ENCODE results near the gene COTL1. TPM values are rescaled to one million over a fixed set of nuclear protein-coding genes. Genes with fewer than 3 reads are reported as not detected.
A peak's percentile ranks its signal among the peaks of the same experiment; 100 is the strongest.

Gene COTL1
- total RNA-seq, 2 experiments from 2014 or later = 837 to 887 TPM

DNA sequence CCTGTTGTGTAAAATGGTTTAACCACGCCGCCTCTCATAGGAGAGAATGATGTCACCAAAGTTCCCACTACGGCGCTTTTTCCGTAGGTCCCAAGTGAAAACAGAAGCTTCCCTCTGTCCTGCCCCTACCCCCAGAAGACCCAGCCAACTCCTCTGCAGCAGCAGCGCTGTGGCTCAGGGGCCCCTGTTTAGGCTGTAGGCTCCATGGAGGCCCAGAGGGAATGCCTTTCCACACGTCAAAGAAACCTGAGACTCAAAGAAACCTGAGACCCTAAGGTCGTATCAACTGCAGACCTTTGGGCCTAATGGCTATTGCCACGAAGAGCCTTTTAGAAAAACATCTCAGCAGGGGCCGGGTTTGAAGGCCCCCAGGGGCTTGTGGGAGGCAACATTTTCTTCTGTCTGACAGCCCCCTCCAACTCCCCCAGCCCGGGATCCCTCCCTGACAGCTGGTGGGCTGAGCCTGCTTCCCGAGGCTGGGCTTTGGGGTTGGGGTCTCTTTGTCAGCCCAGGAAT is 70.3 kb downstream of the COTL1 start:
- H3K9me3 Mint-ChIP-seq (ENCODE audit: insufficient read depth) = no peaks in the 10 kb centered on the region
- POLR2A ChIA-PET = interaction anchor here (0.7 to 2.5 kb wide), 2 partner anchors 29 to 33 kb away, joined by 3 to 25 read pairs; no protein-coding TSS in a partner anchor
- H3K36me3 Mint-ChIP-seq (ENCODE audit: low read depth) = peaks cover 67% of the 10 kb centered on the region
- ATAC-seq = no peak
- peak overlapping the region; percentile 73 for H3K27ac Mint-ChIP-seq
- peak overlapping the region; percentile 86 for H3K4me3 Mint-ChIP-seq
- peaks cover 59% of the 10 kb centered on the region for H3K4me1 Mint-ChIP-seq (ENCODE audit: low read depth)
- CTCF ChIA-PET = interaction anchor here (0.9 to 11.7 kb wide), 4 partner anchors 23 to 178 kb away, joined by 3 to 172 read pairs (median 10); no protein-coding TSS in a partner anchor
- no peaks in the 10 kb centered on the region for H3K27me3 Mint-ChIP-seq (ENCODE audit: low read depth)
- DNase-seq = peak; percentile 30

DNA sequence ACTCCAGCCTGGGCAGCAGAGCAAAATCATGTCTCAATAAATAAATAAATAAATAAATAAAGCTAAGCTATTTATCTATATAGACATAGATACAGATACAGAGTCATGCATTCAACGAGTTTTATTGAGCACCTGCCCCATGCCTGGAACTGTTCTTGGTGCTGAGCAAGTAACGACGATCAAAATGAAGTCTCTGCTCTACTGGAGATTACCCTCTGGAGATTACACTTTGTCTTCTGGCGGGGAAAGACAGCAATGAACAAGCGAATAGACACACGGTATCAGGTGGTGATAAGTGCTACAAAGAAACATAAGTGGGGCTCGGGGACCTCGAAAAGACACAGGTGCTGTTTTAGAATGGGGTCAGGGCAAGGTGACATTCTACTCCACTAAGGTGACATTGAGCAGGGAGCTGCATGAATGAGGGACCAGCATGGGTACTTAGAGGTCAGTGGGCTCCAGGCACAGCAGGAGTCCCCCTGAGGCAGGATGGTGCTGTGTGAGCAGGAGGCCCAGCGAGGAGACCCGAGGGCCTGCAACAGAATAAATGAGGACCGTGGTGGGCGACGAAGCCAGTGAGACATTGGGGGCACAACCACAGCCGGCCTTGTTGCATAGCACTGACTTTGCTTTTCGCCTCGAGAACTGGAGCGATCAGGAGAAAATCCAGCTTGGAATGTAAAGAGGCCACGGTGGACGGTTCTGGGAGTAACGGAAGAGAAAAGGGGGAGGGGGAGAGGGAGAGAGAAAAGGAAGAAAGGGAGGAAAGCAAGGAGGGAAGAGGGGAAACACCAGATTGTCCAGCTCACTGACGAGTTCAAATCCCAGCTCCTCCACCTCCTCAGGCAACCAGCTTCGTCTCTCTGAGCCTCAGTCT is 71.0 kb downstream of the COTL1 start:
- Mint-ChIP-seq H3K27ac (peak overlapping the region; percentile 73), H3K9me3 (ENCODE audit: insufficient read depth) (no peaks in the 10 kb centered on the region), H3K4me3 (peak overlapping the region; percentile 86), H3K4me1 (ENCODE audit: low read depth) (peaks cover 64% of the 10 kb centered on the region), H3K27me3 (ENCODE audit: low read depth) (no peaks in the 10 kb centered on the region), H3K36me3 (ENCODE audit: low read depth) (peaks cover 66% of the 10 kb centered on the region)
- CTCF ChIA-PET = interaction anchor here (0.9 to 11.7 kb wide), 4 partner anchors 22 to 179 kb away, joined by 3 to 172 read pairs (median 4); no protein-coding TSS in a partner anchor
- POLR2A ChIA-PET = interaction anchor here (0.6 to 0.7 kb wide), 2 partner anchors 28 to 513 kb away, joined by 3 read pairs; no protein-coding TSS in a partner anchor
- no peak for ATAC-seq
- DNase-seq = no peak

DNA sequence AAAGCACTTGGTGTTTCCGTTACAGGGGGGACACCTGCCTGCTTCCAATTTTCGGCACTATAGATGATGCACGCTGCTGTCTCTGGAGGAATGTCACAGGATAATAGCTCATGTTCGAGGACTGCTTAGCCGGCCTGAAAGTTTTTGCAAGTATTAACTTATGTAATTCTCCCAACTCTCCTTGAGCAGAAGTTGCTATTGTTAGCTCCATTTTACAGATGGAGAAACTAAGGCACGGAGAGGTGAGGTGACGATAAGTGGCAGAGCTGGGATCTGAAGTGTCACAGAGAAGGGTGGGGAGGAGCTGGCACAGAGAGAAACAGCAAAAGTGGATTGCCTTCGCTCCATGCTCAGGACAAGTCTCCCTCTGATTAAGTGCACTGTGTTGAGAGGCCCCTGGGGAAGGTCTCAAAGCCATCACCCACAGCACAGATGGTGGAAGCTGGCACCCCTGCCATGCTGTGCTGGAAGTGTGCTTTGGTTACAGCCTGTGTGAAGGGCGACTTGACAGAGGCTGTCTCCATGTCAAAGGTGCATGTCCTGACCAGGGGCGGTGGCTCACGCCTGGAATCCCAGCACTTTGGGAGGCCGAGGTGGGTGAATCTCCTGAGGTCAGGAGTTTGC is 72.7 kb downstream of the COTL1 start:
- POLR2A ChIA-PET = no interaction called here
- H3K36me3 Mint-ChIP-seq (ENCODE audit: low read depth) = peaks cover 61% of the 10 kb centered on the region
- DNase-seq (no peak), ATAC-seq (no peak)
- H3K4me3 Mint-ChIP-seq = no peak overlapping the region
- CTCF ChIA-PET = interaction anchor here (0.7 to 0.9 kb wide), 2 partner anchors 26 to 27 kb away, joined by 3 read pairs; no protein-coding TSS in a partner anchor
- peaks cover 59% of the 10 kb centered on the region for H3K4me1 Mint-ChIP-seq (ENCODE audit: low read depth)
- no peaks in the 10 kb centered on the region for H3K27me3 Mint-ChIP-seq (ENCODE audit: low read depth)
- no peaks in the 10 kb centered on the region for H3K9me3 Mint-ChIP-seq (ENCODE audit: insufficient read depth)
- no peak overlapping the region for H3K27ac Mint-ChIP-seq

DNA sequence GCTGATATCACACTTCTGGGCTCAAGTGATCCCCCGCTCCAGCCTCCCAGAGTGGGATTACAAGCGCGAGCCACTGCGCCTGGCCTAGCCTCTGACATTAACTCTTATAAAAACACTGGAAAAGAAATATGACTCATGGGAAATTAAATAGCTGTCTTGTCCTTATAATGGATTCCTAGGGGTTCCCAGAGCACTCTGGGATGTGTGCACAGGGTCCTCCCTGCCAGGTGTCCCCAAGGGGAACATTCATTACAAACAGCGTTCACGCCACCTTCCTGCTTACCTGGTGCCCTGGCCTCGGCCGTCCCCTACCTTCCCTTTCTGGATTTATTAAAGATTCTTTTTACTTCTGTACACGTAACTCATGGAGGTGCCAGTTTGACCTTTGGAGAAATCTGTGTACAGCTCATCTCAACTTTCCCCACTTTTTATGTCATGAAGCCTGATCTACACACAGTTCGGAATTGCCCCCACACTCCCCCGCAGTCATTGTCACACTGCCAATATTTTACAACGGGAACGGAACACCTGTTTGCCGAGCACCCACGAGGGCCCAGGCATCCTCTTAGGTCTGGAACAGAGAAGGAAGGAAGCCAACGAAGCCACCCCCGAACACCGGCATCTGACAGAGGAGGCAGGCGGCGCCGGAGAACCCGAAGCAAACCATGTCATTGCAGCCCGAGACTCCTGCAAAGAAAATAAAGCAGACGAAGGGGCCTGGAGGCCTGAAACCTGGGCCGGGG is 73.7 kb downstream of the COTL1 start:
- ATAC-seq = no peak
- peaks cover 61% of the 10 kb centered on the region for H3K36me3 Mint-ChIP-seq (ENCODE audit: low read depth)

DNA sequence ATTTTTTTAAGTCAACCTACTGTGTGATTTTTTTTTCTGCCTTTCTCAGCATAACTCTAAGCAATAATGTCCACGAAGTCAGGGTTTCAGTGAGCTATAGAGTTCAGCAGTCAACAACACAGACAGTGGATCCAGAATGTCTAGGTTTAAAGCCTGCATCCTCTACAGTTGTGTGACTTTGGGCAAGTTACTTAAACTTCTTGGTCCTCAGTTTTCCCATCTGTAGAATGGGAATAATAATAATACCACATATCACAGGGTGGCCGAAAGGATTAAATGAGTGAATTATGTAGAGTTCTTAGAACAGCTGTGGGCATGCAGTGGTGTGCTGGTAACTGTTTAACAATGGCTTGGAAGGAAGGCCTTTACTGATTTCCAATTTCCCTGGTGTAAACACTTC is 74.6 kb downstream of the COTL1 start:
- CTCF ChIA-PET = interaction anchor here (1.6 kb wide), 1 partner anchor 176 kb away, joined by 4 read pairs; no protein-coding TSS in a partner anchor
- Mint-ChIP-seq H3K36me3 (ENCODE audit: low read depth) (peaks cover 61% of the 10 kb centered on the region), H3K4me1 (ENCODE audit: low read depth) (peaks cover 50% of the 10 kb centered on the region), H3K27me3 (ENCODE audit: low read depth) (no peaks in the 10 kb centered on the region), H3K27ac (peak overlapping the region; percentile 26), H3K9me3 (ENCODE audit: insufficient read depth) (no peaks in the 10 kb centered on the region), H3K4me3 (no peak overlapping the region)
- POLR2A ChIA-PET = interaction anchor here (0.9 kb wide), 1 partner anchor 28 kb away, joined by 3 read pairs; no protein-coding TSS in a partner anchor
- ATAC-seq = no peak
- DNase-seq = no peak

More for the DNA sequence above, 73.7 kb downstream of the COTL1 start:
- peak overlapping the region; percentile 1 for H3K4me3 Mint-ChIP-seq
- ChIA-PET POLR2A (interaction anchor here (0.8 kb wide), 1 partner anchor 25 kb away, joined by 3 read pairs; no protein-coding TSS in a partner anchor), CTCF (interaction anchor here (0.6 to 1.6 kb wide), 2 partner anchors 12 to 175 kb away, joined by 3 to 4 read pairs; no protein-coding TSS in a partner anchor)
- no peaks in the 10 kb centered on the region for H3K27me3 Mint-ChIP-seq (ENCODE audit: low read depth)
- DNase-seq = no peak
- H3K4me1 Mint-ChIP-seq (ENCODE audit: low read depth) = peaks cover 55% of the 10 kb centered on the region
- no peaks in the 10 kb centered on the region for H3K9me3 Mint-ChIP-seq (ENCODE audit: insufficient read depth)
- peak overlapping the region; percentile 13 for H3K27ac Mint-ChIP-seq

DNA sequence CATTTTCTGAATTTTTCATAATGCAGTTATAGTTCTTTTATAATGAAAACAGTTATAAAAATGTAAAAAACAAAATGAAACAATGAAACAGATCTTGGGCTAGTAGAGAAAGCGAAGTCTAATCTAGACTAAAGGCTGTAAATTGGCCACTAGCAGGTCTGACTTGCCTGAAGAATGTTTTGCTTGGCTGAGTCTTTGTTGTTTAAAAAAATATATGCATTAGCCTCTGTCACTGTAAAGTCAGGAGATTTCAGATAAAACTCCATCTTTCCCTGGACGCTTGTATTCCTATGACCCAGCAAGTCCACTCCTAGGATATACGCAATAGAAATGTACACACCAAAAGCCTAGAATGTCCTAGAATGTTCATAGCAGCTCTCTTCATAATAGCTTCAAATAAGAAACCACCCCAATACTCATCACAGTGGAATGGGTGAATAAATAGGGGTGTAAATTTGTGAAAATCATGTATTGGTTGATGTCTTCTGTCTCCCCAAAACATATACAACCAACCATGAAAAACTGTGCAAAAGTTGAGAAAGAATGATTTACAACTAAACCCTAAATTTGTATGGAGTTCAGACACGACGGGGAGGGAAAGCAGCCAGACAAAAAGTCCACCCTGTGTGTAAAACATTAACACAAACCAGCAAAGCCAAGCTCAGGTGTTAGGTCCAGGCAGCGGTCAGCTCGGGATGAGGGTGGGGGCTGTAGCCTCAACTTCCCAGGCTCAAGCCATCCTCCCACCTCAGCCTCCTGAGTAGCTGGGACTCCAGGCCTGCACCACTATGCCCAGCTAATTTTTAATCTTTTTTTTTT is 75.7 kb downstream of the COTL1 start:
- H3K27me3 Mint-ChIP-seq (ENCODE audit: low read depth) = no peaks in the 10 kb centered on the region
- peaks cover 52% of the 10 kb centered on the region for H3K4me1 Mint-ChIP-seq (ENCODE audit: low read depth)
- no peak for ATAC-seq
- H3K27ac Mint-ChIP-seq = no peak overlapping the region
- no peak for DNase-seq
- POLR2A ChIA-PET = interaction anchor here (0.9 kb wide), 1 partner anchor 27 kb away, joined by 3 read pairs; no protein-coding TSS in a partner anchor
- CTCF ChIA-PET = interaction anchor here (1.3 kb wide), 2 partner anchors 24 to 265 kb away, joined by 3 read pairs; no protein-coding TSS in a partner anchor
- H3K4me3 Mint-ChIP-seq = no peak overlapping the region
- H3K36me3 Mint-ChIP-seq (ENCODE audit: low read depth) = peaks cover 62% of the 10 kb centered on the region
- no peaks in the 10 kb centered on the region for H3K9me3 Mint-ChIP-seq (ENCODE audit: insufficient read depth)

DNA sequence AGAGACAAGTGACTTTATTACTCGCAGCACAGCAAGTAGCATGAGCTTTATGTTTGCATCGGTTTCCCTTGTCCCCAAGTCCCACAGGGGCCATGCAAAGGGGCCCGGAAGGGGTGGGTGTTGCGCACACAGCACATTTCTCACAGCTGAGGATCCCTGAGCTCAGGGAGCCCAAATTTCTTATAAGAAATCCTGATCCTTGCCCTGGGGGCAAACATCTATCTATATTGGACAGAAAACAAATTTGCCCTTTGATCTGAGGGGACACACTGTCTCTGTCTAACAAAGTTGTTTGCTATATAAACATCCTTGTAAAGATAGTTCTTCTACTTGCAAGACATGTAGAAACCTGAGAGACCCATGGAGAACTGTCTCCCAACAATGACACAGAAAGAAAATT is 77.7 kb downstream of the COTL1 start:
- H3K27me3 Mint-ChIP-seq (ENCODE audit: low read depth) = no peaks in the 10 kb centered on the region
- ChIA-PET POLR2A (interaction anchor here (0.8 to 2.4 kb wide), 3 partner anchors 9 to 21 kb away, joined by 3 to 7 read pairs (median 5); no protein-coding TSS in a partner anchor), CTCF (interaction anchor here (0.9 to 1.9 kb wide), 4 partner anchors 9 to 83 kb away, joined by 3 to 6 read pairs (median 4); no protein-coding TSS in a partner anchor)
- H3K27ac Mint-ChIP-seq = no peak overlapping the region
- H3K4me3 Mint-ChIP-seq = no peak overlapping the region
- peaks cover 50% of the 10 kb centered on the region for H3K4me1 Mint-ChIP-seq (ENCODE audit: low read depth)
- no peak for DNase-seq
- H3K9me3 Mint-ChIP-seq (ENCODE audit: insufficient read depth) = no peaks in the 10 kb centered on the region
- ATAC-seq = no peak
- peaks cover 62% of the 10 kb centered on the region for H3K36me3 Mint-ChIP-seq (ENCODE audit: low read depth)

DNA sequence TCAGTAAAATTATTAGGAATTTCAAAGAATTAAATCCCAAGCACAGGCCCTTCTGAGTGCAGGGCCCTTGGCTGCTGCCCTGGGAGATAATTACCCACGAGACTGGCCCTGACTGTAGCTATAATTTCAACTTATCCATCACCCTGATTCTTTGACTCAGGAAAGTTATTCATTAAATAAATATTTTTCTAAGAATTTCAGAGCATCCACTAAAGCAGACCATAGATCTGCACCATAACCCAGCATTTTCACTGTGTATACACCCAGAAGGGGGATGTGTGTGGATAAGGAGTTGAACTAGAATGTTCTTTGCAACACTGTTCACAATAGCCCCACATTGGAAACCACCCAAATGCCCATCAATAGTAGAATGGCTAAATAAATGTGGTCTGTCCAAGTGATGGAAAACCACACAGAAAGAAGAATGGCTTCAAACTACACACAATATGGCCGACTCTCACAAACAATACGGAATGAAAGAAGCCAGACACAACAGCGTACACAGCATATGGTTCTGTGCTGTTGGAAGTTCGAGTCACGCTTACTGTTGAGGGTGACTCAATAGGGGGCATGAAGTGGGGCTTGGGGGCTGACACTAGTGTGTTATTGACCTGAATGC is 79.5 kb downstream of the COTL1 start:
- H3K36me3 Mint-ChIP-seq (ENCODE audit: low read depth) = peaks cover 51% of the 10 kb centered on the region
- CTCF ChIA-PET = no interaction called here
- DNase-seq (no peak), ATAC-seq (no peak)
- no peaks in the 10 kb centered on the region for H3K27me3 Mint-ChIP-seq (ENCODE audit: low read depth)
- H3K4me1 Mint-ChIP-seq (ENCODE audit: low read depth) = peaks cover 34% of the 10 kb centered on the region
- no peak overlapping the region for H3K27ac Mint-ChIP-seq
- no peaks in the 10 kb centered on the region for H3K9me3 Mint-ChIP-seq (ENCODE audit: insufficient read depth)
- no peak overlapping the region for H3K4me3 Mint-ChIP-seq
- POLR2A ChIA-PET = interaction anchor here (1.3 kb wide), 1 partner anchor 24 kb away, joined by 3 read pairs; no protein-coding TSS in a partner anchor

DNA sequence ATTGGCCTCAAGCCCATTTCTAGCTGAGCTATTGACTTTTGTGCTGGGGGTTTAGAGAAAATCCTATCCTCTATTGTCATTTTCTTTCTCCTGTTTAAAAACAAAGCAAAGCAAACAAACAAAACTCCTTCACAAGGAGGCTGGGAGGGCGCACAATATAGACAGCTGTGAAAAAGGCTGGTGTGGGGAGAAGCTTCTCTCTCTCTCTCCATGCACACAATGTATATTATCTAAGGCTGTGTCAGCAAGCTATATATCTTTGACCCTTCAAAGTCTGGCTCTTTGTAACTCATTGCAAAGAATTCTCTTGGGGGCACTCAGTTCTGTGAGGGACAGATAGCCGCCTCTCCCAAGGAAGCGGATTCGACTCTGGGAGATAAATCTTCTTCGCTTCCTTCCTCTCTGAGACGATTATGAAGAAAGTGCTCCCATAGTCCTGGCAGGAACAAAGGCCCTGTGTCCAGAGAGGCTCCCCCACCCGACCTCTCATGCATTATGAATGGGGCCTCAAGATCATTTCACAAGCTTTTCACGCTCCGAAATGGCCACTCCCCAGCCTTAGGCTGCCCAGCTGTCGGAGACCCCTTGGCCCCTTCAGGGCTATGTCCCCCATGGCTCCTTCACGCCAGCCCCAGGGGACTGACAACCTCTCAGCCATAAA is 80.3 kb downstream of the COTL1 start:
- no peak overlapping the region for H3K27ac Mint-ChIP-seq
- ChIA-PET POLR2A (interaction anchor here (1.0 to 1.3 kb wide), 3 partner anchors 9 to 23 kb away, joined by 3 to 4 read pairs (median 3); no protein-coding TSS in a partner anchor), CTCF (no interaction called here)
- no peaks in the 10 kb centered on the region for H3K9me3 Mint-ChIP-seq (ENCODE audit: insufficient read depth)
- H3K4me1 Mint-ChIP-seq (ENCODE audit: low read depth) = peaks cover 36% of the 10 kb centered on the region
- no peak overlapping the region for H3K4me3 Mint-ChIP-seq
- DNase-seq (no peak), ATAC-seq (no peak)
- no peaks in the 10 kb centered on the region for H3K27me3 Mint-ChIP-seq (ENCODE audit: low read depth)
- peaks cover 53% of the 10 kb centered on the region for H3K36me3 Mint-ChIP-seq (ENCODE audit: low read depth)

DNA sequence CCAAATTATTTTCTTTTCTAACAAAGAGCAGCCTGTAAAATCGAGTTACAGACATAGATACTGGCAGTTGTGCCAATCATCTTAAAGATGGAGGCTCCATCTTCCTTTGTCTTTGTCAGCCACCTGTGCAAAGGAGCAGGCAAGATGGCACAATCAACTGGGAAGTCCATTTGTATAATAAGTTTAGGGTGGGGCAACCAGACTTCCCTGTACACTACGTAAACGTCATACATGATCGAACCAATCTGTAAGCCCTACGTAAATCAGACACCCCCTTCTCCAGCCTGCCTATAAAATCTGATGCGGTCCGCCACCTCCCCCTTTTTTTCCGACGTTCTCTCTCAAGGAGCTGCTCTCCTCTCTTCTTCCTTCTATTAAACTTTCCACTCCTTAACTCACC is 82.0 kb downstream of the COTL1 start:
- peaks cover 64% of the 10 kb centered on the region for H3K36me3 Mint-ChIP-seq (ENCODE audit: low read depth)
- no peak overlapping the region for H3K27ac Mint-ChIP-seq
- peaks cover 34% of the 10 kb centered on the region for H3K4me1 Mint-ChIP-seq (ENCODE audit: low read depth)
- CTCF ChIA-PET = no interaction called here
- no peak overlapping the region for H3K4me3 Mint-ChIP-seq
- ATAC-seq = no peak
- no peaks in the 10 kb centered on the region for H3K27me3 Mint-ChIP-seq (ENCODE audit: low read depth)
- POLR2A ChIA-PET = interaction anchor here (0.8 kb wide), 1 partner anchor 18 kb away, joined by 3 read pairs; no protein-coding TSS in a partner anchor
- no peak for DNase-seq
- peaks cover 5% of the 10 kb centered on the region for H3K9me3 Mint-ChIP-seq (ENCODE audit: insufficient read depth)
